ENCODE data around the gene COPS9.

The COPS9 gene

GRCh38 chr2:240156435-240157146 lies 20.5 kb upstream of the COPS9 start:
- no peak overlapping the region for H3K4me3 ChIP-seq (ENCODE audit: low read depth, low read length)
- no peak for DNase-seq (ENCODE audit: low read depth)
- TF ChIP-seq CTCF (IDR thresholded peaks at IDR 0.05; ENCODE audit: insufficient read depth, low read depth, low read length, missing control alignments), result no peak

GRCh38 chr2:240155745-240156390 lies 19.8 kb upstream of the COPS9 start:
- TF ChIP-seq CTCF (IDR thresholded peaks at IDR 0.05; ENCODE audit: insufficient read depth, low read depth, low read length, missing control alignments), result no peak
- no peak overlapping the region for H3K4me3 ChIP-seq (ENCODE audit: low read depth, low read length)
- no peak for DNase-seq (ENCODE audit: low read depth)

- TF ChIP-seq CTCF (IDR thresholded peaks at IDR 0.05; ENCODE audit: insufficient read depth, low read depth, low read length, missing control alignments), result no peak
- H3K4me3 ChIP-seq (ENCODE audit: low read depth, low read length), result no peak overlapping the region
- DNase-seq (ENCODE audit: low read depth), result no peak
Measured at GRCh38 chr2:240155048-240155744, 19.1 kb upstream of the COPS9 start.

- TF ChIP-seq CTCF (IDR thresholded peaks at IDR 0.05; ENCODE audit: insufficient read depth, low read depth, low read length, missing control alignments), result no peak
- no peak overlapping the region for H3K4me3 ChIP-seq (ENCODE audit: low read depth, low read length)
- no peak for DNase-seq (ENCODE audit: low read depth)
Measured at GRCh38 chr2:240154606-240155005, 18.5 kb upstream of the COPS9 start.

- H3K4me3 ChIP-seq (ENCODE audit: low read depth, low read length), result no peak overlapping the region
- TF ChIP-seq CTCF (IDR thresholded peaks at IDR 0.05; ENCODE audit: insufficient read depth, low read depth, low read length, missing control alignments), result no peak
- DNase-seq (ENCODE audit: low read depth), result no peak
Measured at GRCh38 chr2:240153418-240153817, 17.3 kb upstream of the COPS9 start.

- no peak for TF ChIP-seq CTCF (IDR thresholded peaks at IDR 0.05; ENCODE audit: insufficient read depth, low read depth, low read length, missing control alignments)
- no peak for DNase-seq (ENCODE audit: low read depth)
- no peak overlapping the region for H3K4me3 ChIP-seq (ENCODE audit: low read depth, low read length)
Measured at GRCh38 chr2:240151477-240152031, 15.4 kb upstream of the COPS9 start.
